ENCODE measurements around the gene CALHM6. TPM values are rescaled to one million over a fixed set of nuclear protein-coding genes. Genes with fewer than 3 reads are reported as not detected.

CALHM6 gene
- total and polyA plus RNA-seq, 5 experiments from 2014 or later = 1.2 to 49.3 (median 5.3) TPM

DNA sequence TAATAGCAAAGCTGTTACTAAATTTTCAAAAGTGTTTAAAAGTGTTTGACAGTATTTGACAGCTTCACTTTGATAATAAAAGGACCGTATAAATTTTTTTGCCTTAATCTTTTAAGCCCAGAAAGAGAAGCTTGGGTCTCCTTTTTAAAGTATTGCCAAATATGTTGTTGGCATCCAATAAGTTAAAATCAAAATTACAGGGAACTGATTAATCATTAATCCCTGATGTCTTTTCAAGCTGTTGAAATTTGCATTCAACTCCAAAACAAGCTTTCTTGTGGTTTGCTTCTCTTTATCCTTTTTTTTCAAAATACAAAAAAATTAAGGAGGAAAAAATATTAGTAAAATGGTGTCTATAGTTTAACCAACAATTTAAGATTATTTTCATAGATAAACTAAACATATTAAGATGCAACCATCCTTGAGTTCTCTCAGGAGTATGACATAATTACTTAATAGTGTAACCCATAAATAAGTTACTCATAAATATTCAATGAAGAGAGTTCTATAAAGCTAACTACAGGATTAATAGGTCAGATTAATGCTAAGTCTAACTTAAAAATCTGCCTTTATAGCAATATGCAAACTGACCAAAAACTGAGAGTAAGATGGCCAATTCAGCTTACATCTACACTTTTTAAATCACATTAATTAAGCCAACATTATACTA is 27.0 kb upstream of the CALHM6 start:
- Mint-ChIP-seq H3K27ac (no peak overlapping the region), H3K4me3 (no peak overlapping the region), H3K4me1 (peaks cover 0 to 3% (median 0%) of the 10 kb centered on the region in 4 donors), H3K27me3 (no peaks in the 10 kb centered on the region), H3K36me3 (peaks cover 0 to 2% (median 0%) of the 10 kb centered on the region in 3 donors), H3K9me3 (no peaks in the 10 kb centered on the region)
- POLR2A ChIA-PET = no interaction called here
- DNase-seq (no peak), ATAC-seq (no peak)

DNA sequence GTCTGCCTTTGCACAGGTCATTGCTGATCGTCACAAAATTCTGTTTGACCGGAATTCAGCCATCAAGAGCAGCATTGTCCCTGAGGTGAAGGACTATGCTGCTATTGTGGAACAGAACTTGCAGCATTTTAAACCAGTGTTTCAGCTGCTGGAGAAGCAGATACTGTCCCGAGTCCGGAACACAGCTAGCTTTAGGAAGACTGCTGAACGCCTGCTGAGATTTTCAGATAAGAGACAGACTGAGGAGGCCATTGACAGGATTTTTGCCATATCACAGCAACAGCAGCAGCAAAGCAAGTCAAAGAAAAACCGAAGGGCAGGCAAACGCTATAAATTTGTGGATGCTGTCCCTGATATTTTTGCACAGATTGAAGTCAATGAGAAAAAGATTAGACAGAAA is 24.6 kb upstream of the CALHM6 start:
- no peaks in the 10 kb centered on the region for H3K9me3 Mint-ChIP-seq
- H3K27ac Mint-ChIP-seq = peak overlapping the region in 1 of 10 donors; percentile 45
- peaks cover 0 to 4% (median 0%) of the 10 kb centered on the region in 5 donors for H3K27me3 Mint-ChIP-seq

GRCh38 chr6:116437656-116438055 is 23.5 kb upstream of the CALHM6 start:
- POLR2A ChIA-PET = no interaction called here
- Mint-ChIP-seq H3K4me1 (peaks cover 0 to 3% (median 0%) of the 10 kb centered on the region in 4 donors), H3K4me3 (no peak overlapping the region), H3K36me3 (no peaks in the 10 kb centered on the region), H3K27ac (no peak overlapping the region), H3K9me3 (no peaks in the 10 kb centered on the region), H3K27me3 (peaks cover 0 to 14% (median 6%) of the 10 kb centered on the region in 5 donors)
- no peak for DNase-seq
- ATAC-seq = no peak

More for the DNA sequence above, 24.6 kb upstream of the CALHM6 start:
- DNase-seq = no peak
- H3K4me1 Mint-ChIP-seq = peaks cover 0 to 3% (median 0%) of the 10 kb centered on the region in 4 donors
- H3K36me3 Mint-ChIP-seq = no peaks in the 10 kb centered on the region
- ATAC-seq = no peak
- POLR2A ChIA-PET = no interaction called here
- no peak overlapping the region for H3K4me3 Mint-ChIP-seq

DNA sequence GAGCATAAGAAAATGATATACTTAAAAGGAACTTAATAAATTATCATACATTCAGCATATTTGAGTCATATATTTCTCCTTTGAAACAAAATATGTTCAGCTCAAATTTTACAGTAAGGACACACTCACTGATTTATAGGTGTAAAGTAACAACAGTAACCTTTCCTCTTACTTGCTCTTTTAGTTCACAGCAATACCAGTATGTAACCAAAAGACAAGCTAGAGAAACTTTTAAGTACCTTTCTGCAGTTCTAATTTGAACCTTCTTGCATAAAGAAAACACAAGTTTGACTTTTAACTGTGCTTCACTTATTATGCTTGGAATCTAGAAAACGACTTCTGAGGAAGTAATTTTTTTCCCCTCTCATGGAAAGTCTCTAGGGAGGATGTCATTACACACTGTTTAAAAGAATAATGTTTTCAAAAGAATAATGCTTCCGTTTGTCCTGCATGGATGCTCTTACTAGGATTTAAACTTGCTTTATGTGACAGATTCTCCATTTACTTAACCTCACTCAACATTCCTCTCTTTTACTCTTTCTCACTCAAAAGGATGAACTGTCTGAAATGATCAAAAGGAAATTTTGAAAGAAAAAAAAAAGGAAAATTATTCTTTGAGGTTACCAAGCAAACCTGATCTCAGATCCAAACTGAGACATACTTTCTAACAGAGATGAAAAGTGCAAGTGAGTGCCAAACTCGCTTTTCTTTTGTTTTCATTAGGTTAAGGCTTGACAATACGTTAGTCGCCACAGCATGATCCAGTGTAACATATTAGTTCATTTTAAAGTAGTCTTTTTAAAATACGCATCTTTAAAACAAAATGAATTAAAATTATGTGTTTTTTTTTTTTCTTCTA is 22.4 kb upstream of the CALHM6 start:
- Mint-ChIP-seq H3K36me3 (no peaks in the 10 kb centered on the region), H3K4me3 (no peak overlapping the region), H3K27me3 (peaks cover 0 to 18% (median 6%) of the 10 kb centered on the region in 5 donors), H3K9me3 (no peaks in the 10 kb centered on the region), H3K4me1 (peaks cover 0 to 3% (median 0%) of the 10 kb centered on the region in 4 donors), H3K27ac (no peak overlapping the region)
- ATAC-seq (no peak), DNase-seq (no peak)
- POLR2A ChIA-PET = no interaction called here

DNA sequence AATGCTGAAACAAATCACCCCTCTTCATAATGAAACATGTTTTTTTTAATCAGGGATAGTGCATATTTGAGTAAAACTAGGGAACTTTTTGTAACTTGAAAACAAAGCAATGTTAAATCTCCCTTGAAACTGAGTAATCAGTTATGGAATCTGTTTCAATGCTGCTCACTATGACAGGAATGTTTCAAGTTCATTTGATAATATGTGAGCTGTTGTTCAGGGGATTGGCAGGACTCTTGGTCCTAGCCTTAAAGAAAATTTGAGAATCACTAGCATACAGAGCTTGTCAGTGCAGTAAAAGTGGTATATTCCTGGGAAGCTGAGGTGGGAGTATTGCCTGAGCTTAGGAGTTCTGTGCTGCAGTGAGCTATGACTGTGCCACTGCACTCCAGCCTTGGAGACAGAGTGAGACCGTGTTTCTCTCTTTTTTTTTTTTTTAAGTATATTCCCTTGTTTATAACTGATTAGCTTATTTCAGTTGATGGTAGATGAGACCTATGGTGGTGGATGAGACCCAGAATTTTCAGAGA is 21.6 kb upstream of the CALHM6 start:
- POLR2A ChIA-PET = no interaction called here
- no peaks in the 10 kb centered on the region for H3K36me3 Mint-ChIP-seq
- no peak for DNase-seq
- no peak overlapping the region for H3K4me3 Mint-ChIP-seq
- no peak for ATAC-seq
- no peak overlapping the region for H3K27ac Mint-ChIP-seq
- peaks cover 0 to 8% (median 3%) of the 10 kb centered on the region in 4 donors for H3K4me1 Mint-ChIP-seq
- peaks cover 0 to 18% (median 6%) of the 10 kb centered on the region in 5 donors for H3K27me3 Mint-ChIP-seq
- no peaks in the 10 kb centered on the region for H3K9me3 Mint-ChIP-seq

DNA sequence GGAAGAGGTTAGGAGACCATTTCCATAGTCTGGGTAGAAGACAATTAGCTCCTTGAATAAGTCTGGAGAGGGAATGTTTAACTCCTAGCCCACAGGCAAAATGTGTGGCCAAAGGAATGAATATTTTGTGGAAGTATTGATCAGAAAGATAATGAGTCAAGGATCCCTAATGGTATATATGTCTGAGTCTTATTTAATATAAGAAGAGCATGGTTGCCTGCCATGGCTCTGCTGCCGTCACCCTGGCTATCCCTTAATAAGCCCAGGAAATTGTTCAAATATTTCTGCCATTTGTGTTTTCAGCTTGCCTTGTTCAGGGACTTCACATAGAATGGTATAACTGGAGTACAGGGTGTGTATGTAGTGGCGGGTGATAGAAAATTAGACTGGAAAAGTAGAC is 18.1 kb upstream of the CALHM6 start:
- no peak overlapping the region for H3K4me3 Mint-ChIP-seq
- POLR2A ChIA-PET = no interaction called here
- no peak for ATAC-seq
- no peak for DNase-seq
- no peaks in the 10 kb centered on the region for H3K9me3 Mint-ChIP-seq
- H3K27ac Mint-ChIP-seq = no peak overlapping the region
- H3K4me1 Mint-ChIP-seq = peaks cover 0 to 30% (median 6%) of the 10 kb centered on the region in 4 donors
- no peaks in the 10 kb centered on the region for H3K36me3 Mint-ChIP-seq
- peaks cover 2 to 26% (median 6%) of the 10 kb centered on the region in 5 donors for H3K27me3 Mint-ChIP-seq

DNA sequence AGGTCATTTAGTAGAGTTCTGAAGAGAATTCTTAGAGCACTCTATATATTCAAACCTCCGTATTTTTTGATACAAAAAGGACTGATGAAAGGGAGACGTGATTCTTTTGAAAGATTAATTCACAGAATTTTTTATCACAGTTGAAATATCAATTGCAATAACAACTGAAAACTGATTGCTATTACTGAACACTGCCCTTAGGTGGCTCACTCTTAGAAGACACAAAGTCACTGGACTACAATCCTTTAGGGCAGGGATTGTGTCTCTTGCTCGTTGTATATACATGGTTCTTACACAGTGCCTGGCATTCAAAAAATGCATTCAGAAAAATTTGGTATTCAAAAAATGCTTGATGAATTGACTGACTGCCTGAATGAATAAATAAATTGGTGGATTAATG is 17.1 kb upstream of the CALHM6 start:
- ATAC-seq (peak in 1 of 2 donors; percentile 57), DNase-seq (peak in 2 of 10 donors; percentile 14 to 16)
- Mint-ChIP-seq H3K27ac (no peak overlapping the region), H3K9me3 (no peaks in the 10 kb centered on the region), H3K4me1 (peaks cover 0 to 27% (median 6%) of the 10 kb centered on the region in 4 donors), H3K4me3 (no peak overlapping the region), H3K36me3 (no peaks in the 10 kb centered on the region), H3K27me3 (peaks cover 2 to 33% (median 9%) of the 10 kb centered on the region in 5 donors)
- POLR2A ChIA-PET = no interaction called here

DNA sequence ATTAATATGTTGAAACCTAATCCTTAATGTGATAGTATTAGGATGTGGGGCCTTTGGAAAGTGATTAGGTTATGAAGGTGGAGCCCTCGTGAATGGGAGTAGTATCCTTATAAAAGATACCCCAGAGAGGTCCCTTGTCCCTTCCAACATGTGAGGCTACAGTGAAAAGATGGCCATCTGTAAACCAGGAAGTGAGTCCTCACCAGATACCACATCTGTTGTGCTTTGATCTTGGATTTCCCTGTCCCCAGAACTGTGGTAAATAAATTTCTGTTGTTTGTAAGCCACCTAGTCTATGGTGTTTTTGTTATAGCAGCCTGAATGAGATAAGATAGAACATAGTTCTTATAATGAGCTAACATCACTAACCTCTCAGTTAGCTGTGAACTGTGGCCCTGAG is 16.6 kb upstream of the CALHM6 start:
- H3K27me3 Mint-ChIP-seq = peaks cover 2 to 38% (median 9%) of the 10 kb centered on the region in 5 donors
- H3K36me3 Mint-ChIP-seq = no peaks in the 10 kb centered on the region
- H3K9me3 Mint-ChIP-seq = no peaks in the 10 kb centered on the region
- no peak for DNase-seq
- POLR2A ChIA-PET = no interaction called here
- peaks cover 0 to 27% (median 6%) of the 10 kb centered on the region in 4 donors for H3K4me1 Mint-ChIP-seq
- H3K27ac Mint-ChIP-seq = no peak overlapping the region
- no peak for ATAC-seq
- H3K4me3 Mint-ChIP-seq = no peak overlapping the region

DNA sequence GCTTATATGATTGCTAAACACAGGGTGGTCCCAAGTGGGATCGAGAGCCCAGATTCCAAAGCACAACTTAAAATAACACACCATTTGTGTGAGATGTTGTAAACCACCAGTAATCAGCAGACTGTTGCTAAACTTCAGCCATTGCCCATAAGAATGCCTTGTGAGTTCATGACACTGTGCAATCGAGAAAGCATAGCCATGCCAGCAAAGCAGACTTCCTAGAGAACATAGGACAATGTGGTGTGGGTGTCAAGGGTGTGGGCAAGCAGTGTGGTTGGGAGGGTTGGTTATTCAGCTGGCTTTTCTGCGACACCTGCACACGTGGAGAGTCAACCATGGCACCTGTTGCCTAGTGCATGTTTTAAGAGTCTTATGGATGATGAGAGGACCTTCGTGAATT is 16.1 kb upstream of the CALHM6 start:
- POLR2A ChIA-PET = no interaction called here
- Mint-ChIP-seq H3K27ac (no peak overlapping the region), H3K4me1 (peaks cover 0 to 30% (median 6%) of the 10 kb centered on the region in 4 donors), H3K36me3 (no peaks in the 10 kb centered on the region), H3K4me3 (no peak overlapping the region), H3K27me3 (peaks cover 2 to 43% (median 9%) of the 10 kb centered on the region in 5 donors), H3K9me3 (no peaks in the 10 kb centered on the region)
- DNase-seq = no peak
- ATAC-seq = no peak

GRCh38 chr6:116446399-116446798 is 14.8 kb upstream of the CALHM6 start:
- Mint-ChIP-seq H3K27me3 (peaks cover 4 to 45% (median 13%) of the 10 kb centered on the region in 5 donors), H3K9me3 (no peaks in the 10 kb centered on the region), H3K27ac (no peak overlapping the region), H3K4me1 (peaks cover 2 to 38% (median 7%) of the 10 kb centered on the region in 4 donors), H3K4me3 (no peak overlapping the region), H3K36me3 (no peaks in the 10 kb centered on the region)
- ATAC-seq = no peak
- POLR2A ChIA-PET = no interaction called here
- no peak for DNase-seq

- H3K27me3 Mint-ChIP-seq = peaks cover 4 to 38% (median 10%) of the 10 kb centered on the region in 5 donors
- POLR2A ChIA-PET = no interaction called here
- H3K36me3 Mint-ChIP-seq = no peaks in the 10 kb centered on the region
- H3K4me1 Mint-ChIP-seq = peaks cover 2 to 43% (median 9%) of the 10 kb centered on the region in 4 donors
- H3K27ac Mint-ChIP-seq = no peak overlapping the region
- no peak overlapping the region for H3K4me3 Mint-ChIP-seq
- ATAC-seq (no peak), DNase-seq (no peak)
- H3K9me3 Mint-ChIP-seq = no peaks in the 10 kb centered on the region
Observed at GRCh38 chr6:116447052-116447451, 14.1 kb upstream of the CALHM6 start.

DNA sequence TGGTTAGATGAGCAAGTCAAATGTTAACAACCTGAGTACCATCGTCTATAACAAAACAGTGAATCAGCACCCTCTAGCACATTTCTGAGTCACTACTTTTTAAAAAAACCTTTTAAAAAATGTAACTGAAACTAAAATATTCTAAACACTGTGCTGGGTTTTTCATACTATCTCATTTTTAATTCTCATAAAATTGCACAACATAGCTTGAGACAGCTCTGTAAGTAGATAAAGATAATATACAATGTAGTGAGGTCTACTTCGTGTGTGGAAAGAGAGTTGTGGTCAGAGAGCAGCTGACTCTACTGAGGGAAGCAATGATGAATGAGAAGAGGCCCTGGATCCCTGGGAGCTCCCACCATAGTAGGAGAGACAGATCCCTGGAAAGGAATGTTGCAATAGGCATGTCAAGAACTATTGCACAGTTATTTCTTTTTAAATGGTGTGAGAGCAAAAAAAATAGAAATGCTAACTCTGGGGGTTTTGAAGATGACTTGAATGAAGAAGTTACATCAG is 13.6 kb upstream of the CALHM6 start:
- Mint-ChIP-seq H3K4me1 (peaks cover 2 to 45% (median 9%) of the 10 kb centered on the region in 4 donors), H3K9me3 (no peaks in the 10 kb centered on the region)
- DNase-seq = no peak

GRCh38 chr6:116449565-116449964 is 11.6 kb upstream of the CALHM6 start:
- Mint-ChIP-seq H3K36me3 (peaks cover 0 to 2% (median 0%) of the 10 kb centered on the region in 3 donors), H3K27me3 (peaks cover 6 to 45% (median 10%) of the 10 kb centered on the region in 5 donors)
- no peak for ATAC-seq

More for the DNA sequence above, 13.6 kb upstream of the CALHM6 start:
- ATAC-seq = no peak
- peaks cover 4 to 33% (median 8%) of the 10 kb centered on the region in 5 donors for H3K27me3 Mint-ChIP-seq
- H3K4me3 Mint-ChIP-seq = no peak overlapping the region
- H3K36me3 Mint-ChIP-seq = no peaks in the 10 kb centered on the region
- POLR2A ChIA-PET = no interaction called here
- peak overlapping the region in 1 of 10 donors; percentile 0 for H3K27ac Mint-ChIP-seq

More at GRCh38 chr6:116449565-116449964, 11.6 kb upstream of the CALHM6 start:
- no peak for DNase-seq
- POLR2A ChIA-PET = no interaction called here
- no peaks in the 10 kb centered on the region for H3K9me3 Mint-ChIP-seq
- peaks cover 2 to 40% (median 6%) of the 10 kb centered on the region in 4 donors for H3K4me1 Mint-ChIP-seq
- H3K4me3 Mint-ChIP-seq = no peak overlapping the region
- H3K27ac Mint-ChIP-seq = no peak overlapping the region
